ENCODE measurements around the gene SPINK1. TPM values are rescaled to one million over a fixed set of nuclear protein-coding genes. Genes with fewer than 3 reads are reported as not detected.

The SPINK1 gene
- total and polyA plus RNA-seq, 2 experiments from 2014 or later = 0.82 TPM; not detected in 1

GRCh38 chr5:147819261-147819770 lies 12.2 kb downstream of the SPINK1 start (continued):
- TF ChIP-seq CREB1 (CRISPR knock-in tag; IDR thresholded peaks at IDR 0.05; ENCODE audit: low read depth) (no peak), STAT1 (IDR thresholded peaks at IDR 0.05; ENCODE audit: unreplicated experiment) (no peak), EZH2phosphoT487 (IDR thresholded peaks at IDR 0.05; ENCODE audit: unreplicated experiment) (no peak), ZNF331 (CRISPR knock-in tag; IDR thresholded peaks at IDR 0.05; ENCODE audit: low read depth) (no peak), POLR2AphosphoS5 (IDR thresholded peaks at IDR 0.05; ENCODE audit: low read depth) (no peak), ZNF114 (CRISPR knock-in tag; IDR thresholded peaks at IDR 0.05) (no peak), REST (IDR thresholded peaks at IDR 0.05; ENCODE audit: unreplicated experiment) (no peak), JUNB (IDR thresholded peaks at IDR 0.05; ENCODE audit: unreplicated experiment) (no peak), EZH2 (IDR thresholded peaks at IDR 0.05; ENCODE audit: low read depth, unreplicated experiment) (no peak), ETS1 (IDR thresholded peaks at IDR 0.05) (no peak)

GRCh38 chr5:147818290-147818689 lies 13.2 kb downstream of the SPINK1 start:
- Histone ChIP-seq H3F3A (replicated peaks; ENCODE audit: low read depth) (no peaks in the 10 kb centered on the region), H3K4me3 (no peak overlapping the region), H3K79me2 (replicated peaks; ENCODE audit: insufficient read depth) (no peaks in the 10 kb centered on the region), H3K27me3 (ENCODE audit: insufficient read depth) (no peaks in the 10 kb centered on the region), H3K36me3 (ENCODE audit: insufficient read depth) (no peaks in the 10 kb centered on the region), H3K27ac (ENCODE audit: low read depth) (no peak overlapping the region), H3K9me2 (ENCODE audit: insufficient read depth) (no peaks in the 10 kb centered on the region), H3K4me1 (ENCODE audit: insufficient read depth) (no peaks in the 10 kb centered on the region), H2AFZ (no peak overlapping the region; the same call in 1 of the 2 replicates), H4K20me1 (replicated peaks; ENCODE audit: insufficient read depth) (no peaks in the 10 kb centered on the region), H3K4me2 (no peak overlapping the region)
- Mint-ChIP-seq H3K36me3 (ENCODE audit: low read depth) (no peaks in the 10 kb centered on the region), H3K4me1 (peaks cover 9% of the 10 kb centered on the region), H3K27me3 (ENCODE audit: insufficient read depth, low read depth, poor library complexity) (no peaks in the 10 kb centered on the region), H3K27ac (no peak overlapping the region), H3K4me3 (no peak overlapping the region), H3K9me3 (no peaks in the 10 kb centered on the region)
- TF ChIP-seq CTCF (conservative IDR thresholded peaks at IDR 0.05; ENCODE audit: low read depth in 2 of 2) = peak in 1 of 2 experiments; percentile 35; a peak in 2 of 4 replicates
- TF ChIP-seq JUNB (IDR thresholded peaks at IDR 0.05; ENCODE audit: unreplicated experiment) = no peak
- DNase-seq (ENCODE audit: low spot score) (peak; percentile 27), ATAC-seq (peak; percentile 78)

All from GM23338 (cell line).